ENCODE measurements around the gene ABCF2. TPM values are rescaled to one million over a fixed set of nuclear protein-coding genes. Genes with fewer than 3 reads are reported as not detected.

Gene ABCF2
- total and polyA plus RNA-seq, 2 of the 13 experiments (the other 11 are each of a cell fraction or from before 2014, with no cell fraction given): 16.3 to 42.5 TPM

DNA sequence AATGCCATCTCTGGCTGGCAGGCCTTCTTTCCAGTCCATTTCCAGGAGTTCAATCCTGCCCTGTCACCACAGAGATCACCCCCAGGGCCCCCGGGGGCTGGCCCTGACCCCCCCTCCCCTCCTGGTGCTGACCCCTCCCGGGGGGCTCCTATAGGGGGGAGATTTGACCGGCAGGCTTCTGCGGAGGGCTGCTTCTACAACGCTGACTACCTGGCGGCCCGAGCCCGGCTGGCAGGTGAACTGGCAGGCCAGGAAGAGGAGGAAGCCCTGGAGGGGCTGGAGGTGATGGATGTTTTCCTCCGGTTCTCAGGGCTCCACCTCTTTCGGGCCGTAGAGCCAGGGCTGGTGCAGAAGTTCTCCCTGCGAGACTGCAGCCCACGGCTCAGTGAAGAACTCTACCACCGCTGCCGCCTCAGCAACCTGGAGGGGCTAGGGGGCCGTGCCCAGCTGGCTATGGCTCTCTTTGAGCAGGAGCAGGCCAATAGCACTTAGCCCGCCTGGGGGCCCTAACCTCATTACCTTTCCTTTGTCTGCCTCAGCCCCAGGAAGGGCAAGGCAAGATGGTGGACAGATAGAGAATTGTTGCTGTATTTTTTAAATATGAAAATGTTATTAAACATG lies 11.3 kb upstream of the ABCF2 start (continued):
- TF ChIP-seq ZHX2 (IDR thresholded peaks at IDR 0.05; ENCODE audit: low read depth): no peak
- TF ChIP-seq ZHX2 (CRISPR knock-in tag; IDR thresholded peaks at IDR 0.05; ENCODE audit: borderline replicate concordance): no peak
- TF ChIP-seq CC2D1A (CRISPR knock-in tag; IDR thresholded peaks at IDR 0.05): no peak
- TF ChIP-seq MTA3 (CRISPR knock-in tag; IDR thresholded peaks at IDR 0.05): no peak
- no peak for TF ChIP-seq NFE2L1 (CRISPR knock-in tag; IDR thresholded peaks at IDR 0.05; ENCODE audit: borderline replicate concordance)
